DND-41 (cell line): ENCODE measurements around the gene MARCHF6.

Source experiments
- EZH2 ChIP-seq: IDR thresholded peaks from 3 replicates; pipeline ENCODE4 v1.6.1; 2012; ENCODE audit warnings: borderline replicate concordance, low read depth, mild to moderate bottlenecking, moderate library complexity, low read length, inconsistent platforms; ENCODE audit not compliant: severe bottlenecking
- TF ChIP-seq, protein P1 (sequence below): IDR thresholded peaks from 2 replicates; pipeline ENCODE4 v1.5.1; 2012; ENCODE audit warnings: borderline replicate concordance, low read length, moderate library complexity, mild to moderate bottlenecking; ENCODE audit not compliant: poor library complexity, severe bottlenecking; ENCODE audit errors: extremely low read depth

DNA sequence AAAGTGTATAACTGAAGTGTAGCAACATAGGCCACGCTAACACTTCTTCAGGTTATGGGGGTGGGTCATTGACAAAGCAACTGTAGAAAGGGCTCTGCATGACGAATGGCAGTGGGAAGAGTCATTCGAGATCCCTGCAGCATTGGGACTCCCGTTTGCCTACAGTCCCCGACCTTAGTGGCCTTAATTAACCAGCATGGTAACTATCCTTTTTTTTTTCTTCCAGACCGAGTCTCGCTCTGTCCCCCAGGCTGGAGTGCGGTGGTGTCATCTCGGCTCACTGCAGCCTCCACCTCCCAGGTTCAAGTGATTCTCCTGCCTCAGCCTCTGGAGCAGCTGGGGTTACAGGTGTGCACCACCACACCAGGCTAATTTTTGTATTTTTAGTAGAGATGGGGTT lies 31.6 kb upstream of the MARCHF6 start:
- TF ChIP-seq, protein P1, sequence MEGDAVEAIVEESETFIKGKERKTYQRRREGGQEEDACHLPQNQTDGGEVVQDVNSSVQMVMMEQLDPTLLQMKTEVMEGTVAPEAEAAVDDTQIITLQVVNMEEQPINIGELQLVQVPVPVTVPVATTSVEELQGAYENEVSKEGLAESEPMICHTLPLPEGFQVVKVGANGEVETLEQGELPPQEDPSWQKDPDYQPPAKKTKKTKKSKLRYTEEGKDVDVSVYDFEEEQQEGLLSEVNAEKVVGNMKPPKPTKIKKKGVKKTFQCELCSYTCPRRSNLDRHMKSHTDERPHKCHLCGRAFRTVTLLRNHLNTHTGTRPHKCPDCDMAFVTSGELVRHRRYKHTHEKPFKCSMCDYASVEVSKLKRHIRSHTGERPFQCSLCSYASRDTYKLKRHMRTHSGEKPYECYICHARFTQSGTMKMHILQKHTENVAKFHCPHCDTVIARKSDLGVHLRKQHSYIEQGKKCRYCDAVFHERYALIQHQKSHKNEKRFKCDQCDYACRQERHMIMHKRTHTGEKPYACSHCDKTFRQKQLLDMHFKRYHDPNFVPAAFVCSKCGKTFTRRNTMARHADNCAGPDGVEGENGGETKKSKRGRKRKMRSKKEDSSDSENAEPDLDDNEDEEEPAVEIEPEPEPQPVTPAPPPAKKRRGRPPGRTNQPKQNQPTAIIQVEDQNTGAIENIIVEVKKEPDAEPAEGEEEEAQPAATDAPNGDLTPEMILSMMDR = no peak
- no peak for TF ChIP-seq EZH2
